ENCODE results near the gene CLSTN1. TPM values are rescaled to one million over a fixed set of nuclear protein-coding genes. Genes with fewer than 3 reads are reported as not detected.

CLSTN1 gene
- polyA plus RNA-seq, 1 of the 3 experiments (the other 2 are of a cell fraction) = 59.6 TPM

- Histone ChIP-seq H4K20me1 (ENCODE audit: insufficient read depth) (no peaks in the 10 kb centered on the region), H3K9me2 (no peaks in the 10 kb centered on the region), H3K4me2 (no peak overlapping the region), H2AFZ (ENCODE audit: low read depth) (no peak overlapping the region), H3K36me3 (replicated peaks in 1 of 2; ENCODE audit: control insufficient read depth in 1 of 2, insufficient read depth in 2 of 2, low read length in 1 of 2) (peaks cover 0 to under 1% of the 10 kb centered on the region in 2 experiments), H3K9me3 (no peaks in the 10 kb centered on the region), H3K4me1 (ENCODE audit: control insufficient read depth in 1 of 2, insufficient read depth in 2 of 2, low read depth in 1 of 2, low read length in 1 of 2) (no peaks in the 10 kb centered on the region; a peak in 1 of 4 replicates), H3K27ac (ENCODE audit: low read depth in 2 of 2, low read length in 1 of 2) (no peak overlapping the region), H3K79me2 (ENCODE audit: insufficient read depth) (peaks cover 51% of the 10 kb centered on the region), H3K27me3 (ENCODE audit: insufficient read depth) (no peaks in the 10 kb centered on the region), H3K4me3 (ENCODE audit: low read depth in 2 of 2, low read length in 1 of 2) (no peak overlapping the region), H3F3A (replicated peaks; ENCODE audit: insufficient read depth) (peaks cover 6% of the 10 kb centered on the region), H3K9ac (no peak overlapping the region)
- no peak for TF ChIP-seq CTCF (IDR thresholded peaks at IDR 0.05)
- TF ChIP-seq FOXM1 (IDR thresholded peaks at IDR 0.05; ENCODE audit: low read depth) = no peak
- TF ChIP-seq USF1 (IDR thresholded peaks at IDR 0.05; ENCODE audit: borderline replicate concordance, low read depth) = no peak
- TF ChIP-seq YY1 (IDR thresholded peaks at IDR 0.05; ENCODE audit: low read depth) = no peak
- no peak for TF ChIP-seq EZH2phosphoT487 (IDR thresholded peaks at IDR 0.05; ENCODE audit: borderline replicate concordance, low read depth)
- TF ChIP-seq CHD2 (IDR thresholded peaks at IDR 0.05; ENCODE audit: low read length, partially characterized antibody) = no peak
- no peak for TF ChIP-seq PBX3 (IDR thresholded peaks at IDR 0.05)
- TF ChIP-seq MXI1 (IDR thresholded peaks at IDR 0.05; ENCODE audit: low read depth, low read length) = no peak
- no peak for TF ChIP-seq RXRA (IDR thresholded peaks at IDR 0.05; ENCODE audit: borderline replicate concordance, low read depth)
- TF ChIP-seq FOXJ3 (CRISPR knock-in tag; IDR thresholded peaks at IDR 0.05) = no peak
- TF ChIP-seq NFIC (IDR thresholded peaks at IDR 0.05; ENCODE audit: borderline replicate concordance) = no peak
- no peak for TF ChIP-seq NRF1 (IDR thresholded peaks at IDR 0.05; ENCODE audit: low read depth, low read length)
- no peak for TF ChIP-seq TCF12 (IDR thresholded peaks at IDR 0.05)
- no peak for TF ChIP-seq USF2 (IDR thresholded peaks at IDR 0.05; ENCODE audit: borderline replicate concordance, low read depth, low read length)
- TF ChIP-seq SIN3A (IDR thresholded peaks at IDR 0.05; ENCODE audit: borderline replicate concordance, low read depth, low read length) = no peak
- TF ChIP-seq EP300 (IDR thresholded peaks at IDR 0.05; ENCODE audit: borderline replicate concordance in 1 of 2, low read depth in 1 of 2, low read length in 1 of 2) = no peak
- TF ChIP-seq SMC3 (IDR thresholded peaks at IDR 0.05; ENCODE audit: low read depth, low read length) = no peak
- TF ChIP-seq RAD21 (IDR thresholded peaks at IDR 0.05; ENCODE audit: low read length) = no peak
- ChIA-PET POLR2A (no interaction called here), CTCF (interaction anchor here (0.6 to 1.1 kb wide), 2 partner anchors 19 to 112 kb away, joined by 3 to 4 read pairs; no protein-coding TSS in a partner anchor)
- 100% methylated on average over 2 of the region's 2 CpGs for WGBS (ENCODE audit: low lambda C conversion rate)
- no peak for DNase-seq
Observed at GRCh38 chr1:9759939-9760338, 63.8 kb downstream of the CLSTN1 start.

Data from SK-N-SH (cell line).